Aorta (tissue), 5 donors: ENCODE measurements around the gene GALK2. TPM values are rescaled to one million over a fixed set of nuclear protein-coding genes. Genes with fewer than 3 reads are reported as not detected.
"Not testable (repeated sequence)": the region's sequence is repeated elsewhere in the genome, so short reads cannot be mapped to it uniquely, and the experiment has no call there.

Source experiments
- ATAC-seq: fragments of 200-7000 bp; cut with Tn5 transposase; one replicate; pipeline ENCODE4 v1.9.1; 2022; ENCODE audit warnings: moderate library complexity; ENCODE audit not compliant: low FRiP score
- DNase-seq, 2 donors: peaks; one replicate each; pipeline ENCODE4 v3.0.0-alpha.2; 2020
- H3K27ac ChIP-seq, 2 donors: one replicate each; pipeline ENCODE4 v1.5.1; 2013; ENCODE audit warnings: low read length in 2 of 2, mild to moderate bottlenecking in 2 of 2, moderate library complexity in 2 of 2, control low read depth in 1 of 2, inconsistent platforms in 1 of 2, low read depth in 1 of 2
- H3K27me3 ChIP-seq, 2 donors: one replicate each; pipeline ENCODE4 v1.6.1; 2013; ENCODE audit warnings: control low read depth in 1 of 2, low read length in 1 of 2, mild to moderate bottlenecking in 1 of 2, moderate library complexity in 1 of 2; ENCODE audit not compliant: insufficient read depth in 2 of 2, control insufficient read depth in 1 of 2
- H3K36me3 ChIP-seq, 2 donors: one replicate each; pipeline ENCODE4 v1.6.1; 2013; ENCODE audit warnings: control low read depth in 1 of 2, low read length in 1 of 2, mild to moderate bottlenecking in 1 of 2; ENCODE audit not compliant: insufficient read depth in 2 of 2, control insufficient read depth in 1 of 2
- H3K4me1 ChIP-seq, 2 donors: one replicate each; pipeline ENCODE4 v1.6.1; 2013; ENCODE audit warnings: low read length in 2 of 2, control low read depth in 1 of 2, mild to moderate bottlenecking in 1 of 2, moderate library complexity in 1 of 2; ENCODE audit not compliant: insufficient read depth in 2 of 2, control insufficient read depth in 1 of 2
- H3K4me3 ChIP-seq, 2 donors: one replicate each; pipeline ENCODE4 v1.5.1; 2013; ENCODE audit warnings: low read length in 2 of 2, control low read depth in 1 of 2, mild to moderate bottlenecking in 1 of 2
- H3K9me3 ChIP-seq: one replicate; pipeline ENCODE4 v1.6.1; 2013; ENCODE audit warnings: mild to moderate bottlenecking, low read length; ENCODE audit not compliant: control insufficient read depth
- WGBS, 2 donors: extraction: QIAGEN DNeasy Blood & Tissue Kit; methylation state at CpG; one replicate each; pipeline ENCODE4 v1.1.7; 2013; 5-methylcytosine and 5-hydroxymethylcytosine counted together
- intact Hi-C, 2 donors: fragments of 100-400 bp; cut with DNase I; formaldehyde crosslinking; loops; one replicate each; pipeline versions ENCODE4 v1.14.2 to v1.15.0; 2022
- polyA plus RNA-seq, 2 donors: library from polyadenylated mRNA; stranded (reverse); fragments of 200-250 nt; gene quantifications; one replicate each; pipeline ENCODE4 v1.2.3, GENCODE V29; 2013
- total RNA-seq, 2 donors: library from RNA; stranded (reverse); fragmentation: NEBNext Ultra II Directional; extraction: Animal tissue kit (Norgen Biotek cat#: 25700); gene quantifications; one replicate each; pipeline ENCODE4 v1.2.1, GENCODE V29; 2021
- donor health status: healthy with polysubstance abuse.
- donor health status: Bipolar disorder and iron deficiency.
- donor health status: DM: no; HTN: no; CAD: no.
- donor health status: DM: no; HTN: no; CAD: no.
- donor health status: DM: yes; HTN: yes; CAD: no.

Gene GALK2
- total and polyA plus RNA-seq, 4 donors: 12.4 to 36.2 (median 22.0) TPM

GRCh38 chr15:49239105-49239504 lies 69.1 kb downstream of the GALK2 start:
- H3K36me3 ChIP-seq: no peaks in the 10 kb centered on the region
- DNase-seq (no peak), ATAC-seq (no peak)
- H3K4me3 ChIP-seq: no peak overlapping the region
- H3K9me3 ChIP-seq: no peaks in the 10 kb centered on the region
- intact Hi-C loops: loop anchor here (5.0 kb wide), 5 partner anchors 183 to 908 kb away; partner anchors contain the start of gene FGF7 (in 2 of the 2)
- H3K27ac ChIP-seq: no peak overlapping the region
- H3K4me1 ChIP-seq: no peaks in the 10 kb centered on the region
- 25 to 30% methylated on average over 1 of the region's 1 CpG for WGBS, 2 donors
- H3K27me3 ChIP-seq: no peaks in the 10 kb centered on the region

DNA sequence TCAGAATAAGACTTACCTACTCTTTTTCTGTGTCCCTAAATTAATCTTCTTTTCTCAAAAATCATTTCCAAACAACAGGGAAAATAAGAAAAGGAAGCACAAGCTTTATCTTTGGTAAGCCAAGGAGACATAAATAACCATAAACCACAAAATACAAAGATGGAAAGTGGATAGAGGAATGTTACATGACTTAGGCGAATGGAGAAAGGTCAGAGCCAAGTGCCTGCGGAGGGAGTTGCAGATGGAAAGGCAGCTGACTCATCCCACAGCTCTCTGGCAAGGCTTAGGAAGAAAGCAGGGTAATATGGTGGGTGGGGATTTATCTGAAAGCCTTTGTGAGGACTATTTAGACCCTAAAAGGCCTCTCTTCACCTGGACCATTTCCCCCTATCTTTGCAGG lies 72.8 kb downstream of the GALK2 start:
- Histone ChIP-seq H3K27me3 (no peaks in the 10 kb centered on the region), H3K9me3 (no peaks in the 10 kb centered on the region), H3K4me3 (no peak overlapping the region), H3K36me3 (no peaks in the 10 kb centered on the region), H3K4me1 (no peaks in the 10 kb centered on the region), H3K27ac (no peak overlapping the region)
- WGBS, 2 donors: 78 to 79% methylated on average over 2 of the region's 2 CpGs
- ATAC-seq (no peak), DNase-seq (peak in 1 of 2 donors; percentile 50)
- intact Hi-C loops: no loop called here

- intact Hi-C loops: no loop called here
- no peak overlapping the region for H3K27ac ChIP-seq
- H3K4me3 ChIP-seq: no peak overlapping the region
Observed at GRCh38 chr15:49247556-49248110, 77.6 kb downstream of the GALK2 start.

GRCh38 chr15:49248291-49248690 lies 78.2 kb downstream of the GALK2 start:
- intact Hi-C loops: no loop called here
- H3K4me3 ChIP-seq: no peak overlapping the region
- no peak for ATAC-seq
- no peak for DNase-seq
- no peaks in the 10 kb centered on the region for H3K9me3 ChIP-seq
- no peaks in the 10 kb centered on the region for H3K4me1 ChIP-seq
- WGBS, 2 donors: 88 to 92% methylated on average over 1 of the region's 1 CpG
- no peaks in the 10 kb centered on the region for H3K27me3 ChIP-seq
- H3K27ac ChIP-seq: no peak overlapping the region
- no peaks in the 10 kb centered on the region for H3K36me3 ChIP-seq

More at GRCh38 chr15:49247556-49248110, 77.6 kb downstream of the GALK2 start:
- Histone ChIP-seq H3K4me1 (no peaks in the 10 kb centered on the region), H3K27me3 (no peaks in the 10 kb centered on the region), H3K36me3 (no peaks in the 10 kb centered on the region), H3K9me3 (no peaks in the 10 kb centered on the region)
- DNase-seq (no peak), ATAC-seq (no peak)

DNA sequence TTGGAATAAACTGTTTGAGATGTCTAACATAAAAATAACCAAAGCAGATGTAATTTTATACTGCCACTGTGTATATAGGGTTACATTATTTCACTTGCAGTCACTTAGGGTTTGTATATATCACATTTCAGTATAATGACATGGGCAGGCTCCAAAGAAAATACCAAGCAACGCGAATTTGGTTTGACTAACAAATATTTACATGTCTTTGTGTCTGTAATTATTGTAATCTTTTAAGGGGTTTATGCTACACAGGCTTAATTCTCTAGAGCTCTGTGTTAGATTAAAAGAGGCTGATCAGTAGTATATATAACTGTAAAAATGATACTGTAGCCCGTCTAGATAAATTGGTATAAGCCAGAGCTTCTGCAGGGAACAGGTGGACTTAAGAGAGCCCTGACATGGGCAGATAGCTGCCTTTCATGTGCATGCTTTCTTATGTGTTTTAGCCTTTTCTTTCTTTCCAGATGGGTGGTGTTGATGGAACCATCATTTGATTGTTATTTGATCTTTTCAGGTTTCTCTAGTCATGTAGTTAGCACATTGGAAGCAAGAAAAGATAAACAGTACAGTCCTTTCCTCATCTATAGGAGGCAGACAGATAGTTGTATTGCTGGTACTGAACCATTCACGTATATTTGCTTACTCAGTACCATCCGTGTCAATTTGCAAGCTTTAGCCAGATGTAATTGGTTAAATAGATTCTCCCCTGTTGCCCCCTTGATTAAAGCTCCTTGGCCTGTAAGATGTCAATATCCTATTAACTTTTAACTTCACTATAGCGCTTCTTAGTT lies 86.1 kb downstream of the GALK2 start:
- ATAC-seq: no peak
- H3K27ac ChIP-seq: no peak overlapping the region

GRCh38 chr15:49265117-49265516 lies 95.1 kb downstream of the GALK2 start:
- H3K36me3 ChIP-seq, H3K27ac ChIP-seq, H3K27me3 ChIP-seq, H3K9me3 ChIP-seq, H3K4me1 ChIP-seq, H3K4me3 ChIP-seq, ATAC-seq, intact Hi-C loops: not testable (repeated sequence)
- peak in 1 of 2 donors; percentile 38 for DNase-seq
- WGBS, 2 donors: 96 to 98% methylated on average over 12 of the region's 12 CpGs

More for the DNA sequence above, 86.1 kb downstream of the GALK2 start:
- no peaks in the 10 kb centered on the region for H3K27me3 ChIP-seq
- H3K36me3 ChIP-seq: no peaks in the 10 kb centered on the region
- no peaks in the 10 kb centered on the region for H3K9me3 ChIP-seq
- whole genome bisulfite sequencing, 2 donors: 75 to 77% methylated on average over 6 of the region's 6 CpGs
- no peak for DNase-seq
- H3K4me1 ChIP-seq: no peaks in the 10 kb centered on the region
- intact Hi-C loops: no loop called here
- H3K4me3 ChIP-seq: no peak overlapping the region

GRCh38 chr15:49265911-49266310 lies 95.9 kb downstream of the GALK2 start:
- Histone ChIP-seq H3K36me3 (no peaks in the 10 kb centered on the region), H3K9me3 (no peaks in the 10 kb centered on the region), H3K4me3 (no peak overlapping the region), H3K4me1 (peaks cover 0 to 3% of the 10 kb centered on the region in 2 donors), H3K27me3 (no peaks in the 10 kb centered on the region), H3K27ac (no peak overlapping the region)
- whole genome bisulfite sequencing, 2 donors: 93 to 96% methylated on average over 3 of the region's 3 CpGs
- DNase-seq (no peak), ATAC-seq (no peak)
- intact Hi-C loops: no loop called here

GRCh38 chr15:49270541-49271421 lies 100.7 kb downstream of the GALK2 start:
- DNase-seq (peak; percentile 63 to 74), ATAC-seq (peak; percentile 75)
- WGBS, 2 donors: 18 to 30% methylated on average over 8 of the region's 8 CpGs
- Histone ChIP-seq H3K27me3 (no peaks in the 10 kb centered on the region), H3K4me1 (peaks cover 0 to 5% of the 10 kb centered on the region in 2 donors), H3K36me3 (no peaks in the 10 kb centered on the region), H3K9me3 (no peaks in the 10 kb centered on the region), H3K4me3 (no peak overlapping the region), H3K27ac (no peak overlapping the region)
- intact Hi-C loops: no loop called here
